NCI-H2107 treated with DMSO at 0.1 percent for 48 hours (cell line): ENCODE results near the gene DCXR.
A peak's percentile ranks its signal among the peaks of the same experiment; 100 is the strongest.

Experiments used
- DNase-seq: peaks from one replicate; lab custom pipeline; 2025; ENCODE audit not compliant: unreplicated experiment; lab: John Stamatoyannopoulos, UW

The DCXR gene

DNA sequence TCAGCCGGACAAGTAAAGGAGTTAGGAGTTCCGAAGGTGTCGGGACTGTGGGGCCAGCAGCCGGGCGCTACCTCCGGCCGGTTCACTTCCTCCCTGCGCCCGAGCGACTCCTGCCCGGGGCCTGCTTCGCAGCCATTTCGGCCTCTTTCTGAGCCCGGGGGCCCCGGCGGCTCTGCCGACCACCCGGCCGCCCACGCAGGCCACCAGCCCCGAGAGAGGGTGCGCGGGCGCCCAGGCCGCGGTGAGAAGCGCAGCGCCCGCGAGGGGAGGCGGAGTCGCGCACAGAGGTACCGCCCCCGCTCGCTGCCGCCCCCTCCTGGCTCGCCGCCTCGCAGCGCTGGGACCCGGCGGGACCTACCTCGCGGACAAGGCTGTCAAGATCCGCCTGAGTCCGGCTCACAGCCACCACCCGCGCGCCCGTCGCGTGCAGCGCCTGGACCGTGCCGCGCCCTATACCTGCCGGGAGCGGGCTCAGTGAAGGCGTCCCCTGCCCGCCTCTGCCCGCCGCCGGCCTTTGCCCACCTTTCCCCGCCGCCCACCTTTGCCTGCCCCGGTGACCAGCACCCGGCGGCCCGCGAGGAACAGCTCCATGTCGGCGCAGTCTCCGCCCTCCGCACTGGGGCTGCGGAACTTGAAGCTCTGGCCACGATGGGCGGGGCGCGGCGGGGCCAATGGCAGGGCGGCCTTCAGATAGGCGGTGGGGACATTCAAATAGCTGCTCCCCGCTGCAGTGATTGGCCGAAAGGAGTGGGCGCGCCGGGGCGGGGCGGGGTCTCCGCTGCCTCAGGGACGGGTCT, at the start of gene DCXR:
TSS of gene DCXR (minus strand) at position 606 of the 797 bp plus-strand sequence. CDS start at position 591, 15 bp downstream.
- DNase-seq = peak; percentile 87

DNA sequence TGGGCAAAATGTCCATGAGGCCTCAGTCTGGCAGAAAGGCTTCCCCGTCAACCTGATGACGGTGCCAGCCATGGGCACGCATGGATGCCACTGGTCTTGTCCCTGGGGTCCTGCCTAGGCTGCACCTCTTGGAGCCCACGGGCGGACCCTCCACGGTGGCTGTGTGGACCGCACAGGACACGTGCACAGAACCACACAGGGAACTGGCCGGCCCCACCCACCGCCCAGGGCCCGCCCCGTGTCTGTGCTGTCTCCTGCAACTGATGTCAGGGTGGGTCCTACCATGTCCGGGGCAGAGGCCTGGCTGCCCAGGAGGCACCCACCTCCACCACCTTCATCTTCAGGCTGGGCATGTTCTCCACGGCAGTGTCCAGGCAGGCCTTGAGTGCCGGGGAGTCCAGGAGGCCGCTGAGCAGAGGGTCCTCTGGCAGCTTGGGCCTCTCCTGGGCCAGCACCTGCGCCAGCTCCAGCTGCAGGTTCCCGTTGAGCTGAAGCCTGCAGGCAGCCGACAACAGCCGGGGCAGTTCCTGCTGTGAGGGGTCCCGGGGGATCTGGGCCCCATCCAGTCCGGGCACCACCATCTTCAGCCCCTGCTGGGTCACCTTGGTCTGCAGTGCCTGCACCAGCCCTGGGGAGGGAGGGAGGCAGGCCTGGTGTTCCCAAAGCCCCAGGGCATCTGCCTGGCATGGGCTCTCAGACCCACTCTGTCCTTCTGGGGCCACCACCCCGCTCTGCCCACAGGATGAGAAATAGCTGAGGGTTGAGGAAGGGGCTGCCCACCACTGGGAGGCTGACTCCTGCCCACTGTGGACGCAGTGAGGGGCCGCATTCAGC, 48.7 kb upstream of the DCXR start:
- DNase-seq = no peak

- no peak for DNase-seq
These were observed 47.7 kb upstream of the DCXR start for GRCh38 chr17:82085031-82085861.

GRCh38 chr17:82084373-82085030, 47.0 kb upstream of the DCXR start:
- no peak for DNase-seq

DNA sequence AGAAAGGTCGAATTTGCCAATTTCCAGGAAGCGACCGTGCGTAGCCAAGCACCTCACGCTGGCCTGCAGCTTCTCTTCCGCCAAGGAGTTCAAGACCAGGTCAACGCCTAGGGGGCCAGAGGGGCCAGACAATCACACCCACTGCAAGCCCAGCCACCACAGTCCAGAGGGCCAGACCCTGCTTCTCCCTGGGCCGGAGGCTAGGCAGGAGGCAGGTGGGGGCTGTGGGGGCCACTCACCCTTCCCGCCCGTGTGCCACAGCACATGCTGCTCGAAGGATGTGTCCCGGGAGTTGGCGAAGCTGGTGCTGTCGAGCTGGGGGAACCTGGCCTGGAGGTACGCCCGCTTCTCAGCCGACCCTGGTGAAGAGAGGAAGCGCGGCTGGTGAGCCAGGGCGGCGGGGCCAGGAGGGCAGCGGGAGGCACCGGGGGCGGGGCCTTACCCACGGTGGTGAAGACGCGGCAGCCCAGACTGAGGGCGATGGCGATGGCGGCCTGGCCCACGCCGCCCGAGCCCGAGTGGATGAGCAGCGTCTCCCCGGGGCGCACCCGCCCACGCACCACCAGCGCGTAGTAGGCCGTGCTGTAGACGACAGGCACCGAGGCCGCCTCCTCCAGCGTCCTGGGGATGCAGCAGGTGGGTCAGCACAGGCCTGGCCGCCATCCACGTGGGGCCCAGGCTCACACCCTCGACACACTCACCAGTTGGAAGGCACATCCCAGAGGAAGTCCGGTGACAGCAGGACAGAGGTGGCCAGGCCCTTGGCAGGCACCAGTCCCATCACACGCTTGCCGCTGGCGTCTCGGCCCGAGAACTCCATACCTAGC, 46.2 kb upstream of the DCXR start:
- no peak for DNase-seq

GRCh38 chr17:82083009-82083408, 45.5 kb upstream of the DCXR start:
- DNase-seq = no peak

- DNase-seq = no peak
These were observed 45.0 kb upstream of the DCXR start for GRCh38 chr17:82082456-82082855.

DNA sequence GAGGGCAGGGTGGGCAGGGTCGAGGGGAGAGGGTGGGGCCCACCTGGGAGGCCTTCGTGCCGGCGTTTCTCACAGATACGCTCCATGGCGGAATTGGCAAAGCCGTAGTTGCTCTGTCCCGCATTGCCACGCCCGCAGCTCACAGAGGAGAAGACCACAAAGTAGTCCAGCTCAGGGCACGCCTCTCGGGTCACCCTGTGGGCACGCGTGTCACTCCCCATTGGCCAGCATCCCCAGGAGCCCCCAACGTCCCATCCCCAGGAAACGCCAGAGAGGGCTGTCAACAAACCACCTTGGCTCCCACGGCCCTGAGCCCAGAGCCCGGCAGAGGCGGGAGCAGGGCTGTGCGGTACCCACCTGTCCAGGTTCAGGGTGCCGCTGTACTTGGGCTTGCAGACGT, 44.5 kb upstream of the DCXR start:
- no peak for DNase-seq

- DNase-seq = no peak
These were observed 44.0 kb upstream of the DCXR start for GRCh38 chr17:82081546-82081945.

DNA sequence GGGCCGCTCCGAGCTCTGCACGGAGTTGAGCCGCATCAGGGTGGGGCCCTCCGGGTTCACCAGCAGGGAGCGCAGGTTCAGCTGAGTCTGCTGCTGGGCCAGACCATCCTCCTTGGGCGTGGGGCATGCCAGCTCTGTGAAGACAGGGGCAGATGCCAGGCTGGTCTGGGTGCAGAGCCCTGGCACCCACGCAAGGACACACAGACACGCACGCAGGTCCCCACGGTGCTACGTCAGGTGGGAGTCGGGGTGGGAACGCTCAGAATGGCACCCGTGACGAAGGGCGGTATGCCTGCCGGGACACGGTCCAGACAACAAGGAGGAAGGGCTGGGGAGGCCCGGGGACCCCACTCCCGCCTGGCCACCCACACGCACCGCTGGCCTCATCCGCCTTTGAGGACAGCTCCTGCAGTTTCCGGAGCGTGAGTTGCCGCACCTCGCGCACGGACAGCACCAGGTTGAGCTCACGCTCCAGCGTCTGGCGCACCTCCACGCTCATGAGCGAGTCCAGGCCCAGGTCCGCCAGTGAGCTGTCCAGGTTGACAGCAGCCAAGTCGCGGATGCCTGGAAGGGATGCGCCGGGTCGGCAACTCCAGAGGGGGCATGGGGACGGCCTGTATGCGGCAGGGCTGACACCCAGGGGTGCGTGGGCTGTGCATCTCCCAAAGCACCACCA, 43.4 kb upstream of the DCXR start:
- no peak for DNase-seq

GRCh38 chr17:82080048-82080788, 42.7 kb upstream of the DCXR start:
- DNase-seq = no peak

- DNase-seq = no peak
These were observed 41.6 kb upstream of the DCXR start for GRCh38 chr17:82079001-82079677.

- no peak for DNase-seq
These were observed 40.9 kb upstream of the DCXR start for GRCh38 chr17:82078433-82078832.

DNA sequence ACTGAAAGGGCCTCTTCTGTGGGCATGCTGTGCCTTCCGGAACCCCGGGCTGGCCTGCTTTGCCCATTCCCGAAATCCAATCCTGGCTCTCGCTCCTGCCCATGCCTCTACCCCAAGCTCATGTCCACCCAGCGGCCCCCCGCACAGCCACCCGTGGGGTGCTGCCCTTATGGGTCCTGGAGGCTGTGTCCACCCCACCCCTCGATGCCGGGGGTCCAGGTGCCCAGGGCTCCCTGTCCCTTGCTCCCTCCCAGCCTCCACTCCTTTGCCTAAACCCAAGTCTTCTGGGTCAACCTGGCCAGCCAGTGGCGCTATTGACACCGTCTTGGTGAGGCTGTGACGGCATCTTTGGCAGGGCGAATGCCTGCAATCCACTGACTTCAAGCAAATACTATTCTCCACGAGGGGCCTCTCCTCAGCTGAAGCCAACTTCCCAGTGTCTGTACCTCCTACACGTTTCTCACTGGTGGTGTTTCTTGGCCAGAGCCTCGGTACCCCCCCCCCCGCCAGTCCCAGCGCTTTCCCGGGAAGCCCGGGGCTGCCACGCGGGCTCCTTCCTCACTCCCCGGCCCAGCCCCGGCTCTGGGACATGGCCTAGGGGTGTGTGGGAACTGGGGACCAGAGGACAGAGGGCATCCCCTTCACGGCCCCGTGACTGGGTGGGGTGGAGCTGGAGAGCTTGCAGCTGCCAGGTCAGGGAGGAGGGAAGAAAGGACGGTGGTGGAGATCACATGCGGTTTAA, 40.3 kb upstream of the DCXR start:
- DNase-seq = no peak

GRCh38 chr17:82076785-82077591, 39.5 kb upstream of the DCXR start:
- DNase-seq = no peak

DNA sequence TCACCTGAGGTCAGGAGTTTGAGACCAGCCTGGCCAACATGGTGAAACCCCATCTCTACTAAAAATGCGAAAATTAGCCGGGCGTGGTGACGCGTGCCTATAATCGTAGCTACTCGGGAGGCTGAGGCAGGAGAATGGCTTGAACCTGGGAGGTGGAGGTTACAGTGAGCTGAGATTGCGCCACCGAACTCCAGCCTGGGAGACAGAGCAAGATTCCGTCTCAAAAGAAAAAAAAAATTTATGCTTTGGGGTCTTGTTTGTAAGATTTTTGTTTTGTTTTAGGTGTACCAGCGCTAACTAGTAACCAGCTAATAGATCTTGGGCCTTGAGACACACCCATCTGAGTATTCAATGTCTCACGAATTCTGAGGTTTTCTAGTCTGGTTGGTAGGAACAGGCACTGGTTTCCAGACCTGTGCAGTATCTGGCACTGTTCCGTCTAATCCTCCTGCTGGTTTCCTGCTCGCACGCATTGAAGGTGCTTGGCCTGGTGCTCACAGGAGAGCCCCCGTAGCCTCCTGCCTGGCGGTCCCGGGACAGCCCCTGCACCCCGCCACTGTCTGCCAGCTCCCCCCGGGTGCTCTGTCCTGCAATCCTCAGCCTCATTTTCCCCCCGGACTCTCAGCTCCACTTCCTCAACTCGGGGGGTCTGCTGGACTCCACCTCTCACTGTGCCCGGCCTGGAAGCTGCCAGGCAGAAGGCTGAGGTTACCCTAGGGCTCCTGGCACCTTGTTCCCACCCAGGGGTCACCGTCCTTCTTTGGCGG, 38.7 kb upstream of the DCXR start:
- DNase-seq = no peak
